Measurements from ENCODE around the gene TWSG1.

The TWSG1 gene

GRCh38 chr18:9334329-9334972, at the start of gene TWSG1:
Gene TWSG1 (plus strand): TSS chr18:9334773. CDS start chr18:9337230, 2,457 bp downstream.
- peak; percentile 91 for DNase-seq (ENCODE audit: low read depth)

GRCh38 chr18:9285604-9286003, 49.0 kb upstream of the TWSG1 start:
- no peak for DNase-seq (ENCODE audit: low read depth)

GRCh38 chr18:9287036-9287435, 47.5 kb upstream of the TWSG1 start:
- DNase-seq (ENCODE audit: low read depth) = no peak

GRCh38 chr18:9289698-9290097, 44.9 kb upstream of the TWSG1 start:
- no peak for DNase-seq (ENCODE audit: low read depth)

GRCh38 chr18:9290156-9290555, 44.4 kb upstream of the TWSG1 start:
- DNase-seq (ENCODE audit: low read depth) = no peak

- DNase-seq (ENCODE audit: low read depth) = no peak
Measured at GRCh38 chr18:9292047-9292446, 42.5 kb upstream of the TWSG1 start.

GRCh38 chr18:9293948-9294347, 40.6 kb upstream of the TWSG1 start:
- DNase-seq (ENCODE audit: low read depth) = no peak

- no peak for DNase-seq (ENCODE audit: low read depth)
Measured at GRCh38 chr18:9296233-9297006, 38.2 kb upstream of the TWSG1 start.

GRCh38 chr18:9297007-9297393, 37.6 kb upstream of the TWSG1 start:
- no peak for DNase-seq (ENCODE audit: low read depth)

- DNase-seq (ENCODE audit: low read depth) = no peak
Measured at GRCh38 chr18:9304388-9305070, 30.0 kb upstream of the TWSG1 start.

GRCh38 chr18:9319333-9319732, 15.2 kb upstream of the TWSG1 start:
- DNase-seq (ENCODE audit: low read depth) = no peak

GRCh38 chr18:9321017-9321452, 13.5 kb upstream of the TWSG1 start:
- DNase-seq (ENCODE audit: low read depth) = no peak

GRCh38 chr18:9321736-9322135, 12.8 kb upstream of the TWSG1 start:
- DNase-seq (ENCODE audit: low read depth) = no peak

GRCh38 chr18:9322744-9323143, 11.8 kb upstream of the TWSG1 start:
- no peak for DNase-seq (ENCODE audit: low read depth)

- no peak for DNase-seq (ENCODE audit: low read depth)
Measured at GRCh38 chr18:9323750-9324445, 10.7 kb upstream of the TWSG1 start.

- DNase-seq (ENCODE audit: low read depth) = no peak
Measured at GRCh38 chr18:9325716-9326115, 8.9 kb upstream of the TWSG1 start.

- DNase-seq (ENCODE audit: low read depth) = no peak
Measured at GRCh38 chr18:9328776-9329175, 5.8 kb upstream of the TWSG1 start.

GRCh38 chr18:9329471-9329870, 5.1 kb upstream of the TWSG1 start:
- no peak for DNase-seq (ENCODE audit: low read depth)

GRCh38 chr18:9330419-9330818, 4.2 kb upstream of the TWSG1 start:
- no peak for DNase-seq (ENCODE audit: low read depth)

GRCh38 chr18:9333441-9334328, 888 bp upstream of the TWSG1 start:
- DNase-seq (ENCODE audit: low read depth) = peak; percentile 3

GRCh38 chr18:9334973-9335696, 562 bp downstream of the TWSG1 start:
- peak; percentile 10 for DNase-seq (ENCODE audit: low read depth)
